IMR-90 (cell line): ENCODE data around the gene OR1J4. TPM values are rescaled to one million over a fixed set of nuclear protein-coding genes. Genes with fewer than 3 reads are reported as not detected.

ENCODE experiments used
- ATAC-seq: fragments of 200-7000 bp; cut with Tn5 transposase; 2 replicates; pipeline ENCODE4 v1.9.1; 2020; ENCODE audit warnings: low read depth, mild to moderate bottlenecking, moderate library complexity
- BruUV-seq: library from RNA; stranded (reverse); fragments of 400-500 nt; replicated peaks from 2 replicates; lab custom pipeline; 2021; lab: Mats Ljungman, UMichigan
- CTCF ChIA-PET: fragments of 300-600 bp; formaldehyde crosslinking; extraction: SDS; loops from one replicate; lab custom pipeline; 2021; ENCODE audit warnings: antibody characterized with exemption; lab: Yijun Ruan, JAX
- POLR2A ChIA-PET: fragments of 300-600 bp; sonication (Branson Sonifier 250); formaldehyde crosslinking; loops from one replicate; lab custom pipeline; 2022; ENCODE audit warnings: antibody characterized with exemption; ENCODE audit not compliant: unreplicated experiment; lab: Charles Lee
- DNase-seq: peaks from one replicate; pipeline ENCODE4 v3.0.0; 2013
- H2AFZ ChIP-seq: replicated peaks from 2 replicates; pipeline ENCODE3; 2013; ENCODE audit warnings: low read length, mild to moderate bottlenecking; ENCODE audit not compliant: poor library complexity
- H2AK5ac ChIP-seq: 2 replicates; pipeline ENCODE4 v1.6.1; 2013; ENCODE audit warnings: low read depth, low read length, inconsistent platforms
- H2AK9ac ChIP-seq: replicated peaks from 2 replicates; pipeline ENCODE3; 2013; ENCODE audit warnings: mild to moderate bottlenecking, low read depth, low read length, moderate library complexity; ENCODE audit not compliant: poor library complexity
- H2BK120ac ChIP-seq: 2 replicates; pipeline ENCODE4 v1.6.1; 2013; ENCODE audit warnings: low read depth, low read length, inconsistent platforms
- H2BK15ac ChIP-seq: 3 replicates; pipeline ENCODE4 v1.6.1; 2013; ENCODE audit warnings: low read depth, low read length, inconsistent platforms
- H2BK20ac ChIP-seq: 2 replicates; pipeline ENCODE4 v1.6.1; 2013; ENCODE audit warnings: low read depth, mild to moderate bottlenecking, inconsistent platforms, low read length, moderate library complexity
- H2BK5ac ChIP-seq: 2 replicates; pipeline ENCODE4 v1.6.1; 2013; ENCODE audit warnings: mild to moderate bottlenecking, low read depth, low read length, inconsistent platforms; ENCODE audit not compliant: poor library complexity, severe bottlenecking
- H3K14ac ChIP-seq: replicated peaks from 2 replicates; pipeline ENCODE4 v1.6.1; 2013; ENCODE audit warnings: low read depth, low read length, inconsistent platforms
- H3K18ac ChIP-seq: 2 replicates; pipeline ENCODE4 v1.6.1; 2013; ENCODE audit warnings: low read depth, low read length, control low read depth
- H3K23ac ChIP-seq: 2 replicates; pipeline ENCODE4 v1.6.1; 2013; ENCODE audit warnings: low read depth, low read length, inconsistent platforms
- H3K27ac ChIP-seq: 2 replicates; pipeline ENCODE4 v1.5.1; 2013; ENCODE audit warnings: mild to moderate bottlenecking, control low read depth, low read length; ENCODE audit not compliant: insufficient read depth
- H3K27me3 ChIP-seq: 2 replicates; pipeline ENCODE4 v1.6.1; 2013; ENCODE audit warnings: low read length; ENCODE audit not compliant: control insufficient read depth, insufficient read depth
- H3K36me3 ChIP-seq: 2 replicates; pipeline ENCODE4 v1.6.1; 2013; ENCODE audit warnings: low read length, mixed read lengths; ENCODE audit not compliant: control insufficient read depth, insufficient read depth
- H3K4ac ChIP-seq: 2 replicates; pipeline ENCODE4 v1.6.1; 2013; ENCODE audit warnings: low read depth, low read length, inconsistent platforms
- H3K4me1 ChIP-seq: 2 replicates; pipeline ENCODE4 v1.6.1; 2013; ENCODE audit warnings: low read length, mixed read lengths; ENCODE audit not compliant: control insufficient read depth, insufficient read depth
- H3K4me2 ChIP-seq: 2 replicates; pipeline ENCODE4 v1.6.1; 2013; ENCODE audit warnings: low read depth, mild to moderate bottlenecking, control low read depth, low read length, moderate library complexity
- H3K4me3 ChIP-seq: 2 replicates; pipeline ENCODE4 v1.5.1; 2013; ENCODE audit warnings: low read depth, mild to moderate bottlenecking, control low read depth, low read length, moderate library complexity; ENCODE audit not compliant: insufficient read depth
- H3K56ac ChIP-seq: 2 replicates; pipeline ENCODE4 v1.6.1; 2013; ENCODE audit warnings: low read length, inconsistent platforms; ENCODE audit not compliant: insufficient read depth; ENCODE audit errors: extremely low read depth
- H3K79me1 ChIP-seq, 2 experiments: 2 replicates each; pipeline ENCODE4 v1.6.1; 2013; ENCODE audit warnings: low read length in 2 of 2, inconsistent platforms in 1 of 2, low read depth in 1 of 2
- H3K9ac ChIP-seq: 2 replicates; pipeline ENCODE4 v1.6.1; 2013; ENCODE audit warnings: low read depth, low read length, control low read depth
- H3K9me1 ChIP-seq: 2 replicates; pipeline ENCODE4 v1.6.1; 2013; ENCODE audit warnings: low read length, inconsistent platforms; ENCODE audit not compliant: insufficient read depth
- H3K9me3 ChIP-seq: 2 replicates; pipeline ENCODE4 v1.6.1; 2013; ENCODE audit warnings: low read length; ENCODE audit not compliant: control insufficient read depth, insufficient read depth
- H4K20me1 ChIP-seq: 2 replicates; pipeline ENCODE4 v1.6.1; 2013; ENCODE audit warnings: low read length, inconsistent platforms; ENCODE audit not compliant: insufficient read depth
- H4K5ac ChIP-seq: 2 replicates; pipeline ENCODE4 v1.6.1; 2013; ENCODE audit warnings: mild to moderate bottlenecking, low read depth, low read length, control low read depth
- H4K8ac ChIP-seq, 2 experiments: 2 replicates each; pipeline ENCODE4 v1.6.1; 2013; ENCODE audit warnings: low read depth in 2 of 2, low read length in 2 of 2, control low read depth in 1 of 2, inconsistent platforms in 1 of 2
- H4K91ac ChIP-seq: 2 replicates; pipeline ENCODE4 v1.6.1; 2013; ENCODE audit warnings: low read depth, low read length, inconsistent platforms; ENCODE audit not compliant: insufficient read depth
- BHLHE40 ChIP-seq: fragments of 150-350 bp; IDR thresholded peaks from 2 replicates; pipeline ENCODE4 v1.6.1; 2016; ENCODE audit warnings: mild to moderate bottlenecking, low read depth, low read length
- CEBPB ChIP-seq: IDR thresholded peaks from 2 replicates; pipeline ENCODE4 v1.6.1; 2012; ENCODE audit warnings: low read depth, low read length, improper control_type of control experiment
- CHD1 ChIP-seq: IDR thresholded peaks from 2 replicates; pipeline ENCODE4 v1.6.1; 2012; ENCODE audit warnings: low read depth, low read length, improper control_type of control experiment
- CTCF ChIP-seq: conservative IDR thresholded peaks from 2 replicates; pipeline ENCODE4 v1.5.1; 2012; ENCODE audit warnings: mild to moderate bottlenecking, low read depth, low read length, improper control_type of control experiment
- ELK1 ChIP-seq: fragments of 150-350 bp; IDR thresholded peaks from 2 replicates; pipeline ENCODE4 v1.6.1; 2016; ENCODE audit warnings: low read depth, mild to moderate bottlenecking, low read length, moderate library complexity, borderline replicate concordance
- FOS ChIP-seq: fragments of 150-350 bp; IDR thresholded peaks from 2 replicates; pipeline ENCODE4 v1.6.1; 2016; ENCODE audit warnings: low read depth, low read length
- MAFK ChIP-seq: IDR thresholded peaks from 2 replicates; pipeline ENCODE4 v1.6.1; 2012; ENCODE audit warnings: low read depth, low read length, improper control_type of control experiment
- MAZ ChIP-seq: IDR thresholded peaks from 2 replicates; pipeline ENCODE4 v1.6.1; 2012; ENCODE audit warnings: low read depth, mild to moderate bottlenecking, low read length, improper control_type of control experiment, moderate library complexity, borderline replicate concordance
- MXI1 ChIP-seq: IDR thresholded peaks from 2 replicates; pipeline ENCODE4 v1.6.1; 2012; ENCODE audit warnings: low read depth, mild to moderate bottlenecking, low read length, moderate library complexity, borderline replicate concordance
- NFE2L2 ChIP-seq: fragments of 150-350 bp; IDR thresholded peaks from 2 replicates; pipeline ENCODE4 v1.6.1; 2016; ENCODE audit warnings: low read depth, mild to moderate bottlenecking, low read length
- POLR2A ChIP-seq: IDR thresholded peaks from 2 replicates; pipeline ENCODE4 v1.6.1; 2012; ENCODE audit warnings: mild to moderate bottlenecking, low read depth, low read length
- RAD21 ChIP-seq: IDR thresholded peaks from 2 replicates; pipeline ENCODE4 v1.6.1; 2012; ENCODE audit warnings: low read length, improper control_type of control experiment
- RCOR1 ChIP-seq: IDR thresholded peaks from 2 replicates; pipeline ENCODE4 v1.6.1; 2012; ENCODE audit warnings: mild to moderate bottlenecking, low read length, improper control_type of control experiment; ENCODE audit not compliant: insufficient replicate concordance
- RFX5 ChIP-seq: IDR thresholded peaks from 2 replicates; pipeline ENCODE4 v1.8.0; 2012; ENCODE audit warnings: low read depth, mild to moderate bottlenecking, low read length, moderate library complexity
- SMC3 ChIP-seq: fragments of 150-350 bp; IDR thresholded peaks from 2 replicates; pipeline ENCODE4 v1.6.1; 2016; ENCODE audit warnings: low read depth, mild to moderate bottlenecking, antibody characterized with exemption, low read length, moderate library complexity
- USF2 ChIP-seq: fragments of 150-350 bp; IDR thresholded peaks from 2 replicates; pipeline ENCODE4 v1.6.1; 2017; ENCODE audit warnings: mild to moderate bottlenecking, antibody characterized with exemption, low read length, low read depth
- WGBS, 2 experiments: methylation state at CpG; one replicate each; pipeline versions ENCODE4 v1.1.5 to v1.1.7; 2013; ENCODE audit warnings: missing lambda C conversion rate in 2 of 2; ENCODE audit not compliant: insufficient read length in 1 of 2; ENCODE audit errors: extremely low coverage in 2 of 2; 5-methylcytosine and 5-hydroxymethylcytosine counted together
- dilution Hi-C: fragments of 300-500 bp; cut with HindIII; formaldehyde crosslinking; loops from one replicate; pipeline ENCODE4 v1.14.3; 2018; ENCODE audit warnings: low sequenced_read_pairs; ENCODE audit not compliant: unreplicated experiment
- in situ Hi-C: fragments of 300-500 bp; cut with MboI; formaldehyde crosslinking; loops from 3 replicates; pipeline ENCODE4 v1.14.3; 2019; ENCODE audit warnings: low sequenced_read_pairs, inconsistent platforms, mixed read lengths
- intact Hi-C: fragments of 100-400 bp; cut with micrococcal nuclease; formaldehyde crosslinking; loops from 2 replicates; pipeline ENCODE4 v1.10.0; 2022
- polyA plus RNA-seq, 3 experiments: library from polyadenylated mRNA; depleted of rRNA; stranded (reverse); fragments of >200 nt; gene quantifications; 2 replicates each; pipeline ENCODE4 v1.2.3, GENCODE V29; 2012; ENCODE audit warnings: low replicate concordance in 1 of 3
- total RNA-seq: library from RNA; depleted of rRNA; stranded (reverse); fragments of >200 nt; gene quantifications from 2 replicates; pipeline ENCODE4 v1.2.3, GENCODE V29; 2012

The OR1J4 gene
- total and polyA plus RNA-seq, 2 of the 4 experiments (the other 2 are of a cell fraction), result not detected

GRCh38 chr9:122510502-122510901 is 8.4 kb upstream of the OR1J4 start, which contains the start of gene OR1J2:
TSS of gene OR1J2 (plus strand) at chr9:122510802. CDS start at chr9:122510802, 0 bp downstream.
- H3K14ac ChIP-seq, result no peak within 1 kb of the TSS
- ATAC-seq, result no peak
- H2AK5ac ChIP-seq, result no peak within 1 kb of the TSS
- H2BK120ac ChIP-seq, result no peak within 1 kb of the TSS
- no peaks in the 10 kb centered on the region for H3K79me1 ChIP-seq
- no peak within 1 kb of the TSS for H4K91ac ChIP-seq
- in situ Hi-C loops, result no loop called here
- no peak for DNase-seq
- no peak within 1 kb of the TSS for H2AK9ac ChIP-seq
- TF ChIP-seq RAD21 (no peak), MAZ (no peak), POLR2A (no peak), MXI1 (no peak), RCOR1 (no peak), FOS (no peak), ELK1 (no peak), USF2 (no peak), CEBPB (no peak), NFE2L2 (no peak), BHLHE40 (no peak), RFX5 (no peak), CTCF (no peak), SMC3 (no peak), MAFK (no peak), CHD1 (no peak)
- ChIA-PET POLR2A (no interaction called here), CTCF (interaction anchor here (0.5 to 1.5 kb wide), 3 partner anchors 12 to 72 kb away, joined by 3 to 7 read pairs (median 4); no protein-coding TSS in a partner anchor)
- no peak within 1 kb of the TSS for H3K9ac ChIP-seq
- no peaks in the 10 kb centered on the region for H3K9me3 ChIP-seq
- H2BK5ac ChIP-seq, result no peak within 1 kb of the TSS
- no peak within 1 kb of the TSS for H3K4me2 ChIP-seq
- no peak within 1 kb of the TSS for H2AFZ ChIP-seq
- no peaks in the 10 kb centered on the region for H3K4me1 ChIP-seq
- H3K36me3 ChIP-seq, result no peaks in the 10 kb centered on the region
- intact Hi-C loops, result no loop called here
- dilution Hi-C loops, result no loop called here
- H3K23ac ChIP-seq, result no peak within 1 kb of the TSS
- H2BK20ac ChIP-seq, result no peak within 1 kb of the TSS
- H3K4ac ChIP-seq, result no peak within 1 kb of the TSS
- no peak within 1 kb of the TSS for H4K8ac ChIP-seq
- H3K27me3 ChIP-seq, result peaks cover 16% of the 10 kb centered on the region
- H4K5ac ChIP-seq, result no peak within 1 kb of the TSS
- H2BK15ac ChIP-seq, result no peak within 1 kb of the TSS
- no peaks in the 10 kb centered on the region for H3K9me1 ChIP-seq
- H4K20me1 ChIP-seq, result no peaks in the 10 kb centered on the region
- H3K27ac ChIP-seq, result no peak within 1 kb of the TSS
- H3K18ac ChIP-seq, result no peak within 1 kb of the TSS
- no peak within 1 kb of the TSS for H3K4me3 ChIP-seq
- no TSS peak for BruUV-seq
- 64% methylated on average over 2 of the region's 6 CpGs; no CpG with 5 or more reads in 1 of the 2 experiments for WGBS, 2 experiments
- H3K56ac ChIP-seq, result no peak within 1 kb of the TSS
